A673 (cell line): ENCODE results near the gene SHISAL2B. TPM values are rescaled to one million over a fixed set of nuclear protein-coding genes. Genes with fewer than 3 reads are reported as not detected.

Experiments
- BruUV-seq: library from RNA; stranded (reverse); fragments of 400-500 nt; replicated peaks from 2 replicates; lab custom pipeline; 2021; lab: Mats Ljungman, UMichigan
- CTCF ChIA-PET: fragments of 300-600 bp; sonication (Branson Sonifier 250); formaldehyde crosslinking; loops from one replicate; lab custom pipeline; 2022; ENCODE audit warnings: antibody characterized with exemption; lab: Charles Lee
- POLR2A ChIA-PET: fragments of 300-600 bp; sonication (Branson Sonifier 250); formaldehyde crosslinking; loops from one replicate; lab custom pipeline; 2022; ENCODE audit warnings: antibody characterized with exemption; ENCODE audit not compliant: low non-redundant PET; lab: Charles Lee
- DNase-seq: peaks from one replicate; pipeline ENCODE4 v3.0.0-alpha.2; 2015; ENCODE audit warnings: low spot score
- H3K27ac ChIP-seq: fragments of 200-600 bp; sonication (generic); 2 replicates; pipeline ENCODE4 v1.5.1; 2016; ENCODE audit warnings: mixed run types, low read depth, mild to moderate bottlenecking, mixed read lengths, antibody characterized with exemption, low read length; ENCODE audit not compliant: poor library complexity, severe bottlenecking
- H3K27me3 ChIP-seq: fragments of 200-600 bp; sonication (generic); replicated peaks from 2 replicates; pipeline ENCODE4 v1.6.1; 2017; ENCODE audit warnings: mixed run types, low read depth, mild to moderate bottlenecking, mixed read lengths, antibody characterized with exemption, low read length; ENCODE audit not compliant: insufficient read depth, poor library complexity
- H3K36me3 ChIP-seq: fragments of 200-600 bp; sonication (generic); 2 replicates; pipeline ENCODE4 v1.6.1; 2016; ENCODE audit warnings: mixed run types, mild to moderate bottlenecking, mixed read lengths, antibody characterized with exemption, low read length; ENCODE audit not compliant: insufficient read depth, poor library complexity, severe bottlenecking
- H3K4me1 ChIP-seq: fragments of 200-600 bp; sonication (generic); 2 replicates; pipeline ENCODE4 v1.6.1; 2017; ENCODE audit warnings: mixed run types, mild to moderate bottlenecking, mixed read lengths, antibody characterized with exemption, low read length; ENCODE audit not compliant: insufficient read depth, poor library complexity, severe bottlenecking
- H3K4me3 ChIP-seq: fragments of 200-600 bp; sonication (generic); 2 replicates; pipeline ENCODE4 v1.5.1; 2016; ENCODE audit warnings: low read depth, mixed run types, mild to moderate bottlenecking, mixed read lengths, low read length; ENCODE audit not compliant: poor library complexity, severe bottlenecking
- H3K9me3 ChIP-seq: fragments of 200-600 bp; sonication (generic); 2 replicates; pipeline ENCODE4 v1.6.1; 2016; ENCODE audit warnings: mixed run types, low read depth, mild to moderate bottlenecking, mixed read lengths, antibody characterized with exemption, low read length; ENCODE audit not compliant: poor library complexity, severe bottlenecking
- CTCF ChIP-seq: fragments of 300-800, 200-600 bp; sonication (generic); conservative IDR thresholded peaks from 2 replicates; pipeline ENCODE4 v1.5.1; 2017; ENCODE audit warnings: low read depth, mild to moderate bottlenecking, antibody characterized with exemption, low read length, moderate library complexity, mixed read lengths
- EZH2 ChIP-seq: fragments of 200-600 bp; sonication (generic); IDR thresholded peaks from 2 replicates; pipeline ENCODE4 v1.6.1; 2017; ENCODE audit warnings: borderline replicate concordance, low read depth, mild to moderate bottlenecking, mixed read lengths, antibody characterized with exemption, low read length; ENCODE audit not compliant: poor library complexity, severe bottlenecking
- intact Hi-C: fragments of 100-400 bp; cut with micrococcal nuclease; formaldehyde crosslinking; loops from one replicate; pipeline ENCODE4 v1.10.0; 2022; ENCODE audit not compliant: unreplicated experiment
- total RNA-seq: library from RNA; stranded (reverse); gene quantifications from 2 replicates; pipeline ENCODE4 v1.2.3, GENCODE V29; 2021

SHISAL2B gene
- total RNA-seq, 1 experiment from 2014 or later, result not detected

GRCh38 chr5:64746446-64746845 lies 56.1 kb downstream of the SHISAL2B start:
- POLR2A ChIA-PET, result no interaction called here
- H3K4me3 ChIP-seq, result no peak overlapping the region
- no peak for DNase-seq
- BruUV-seq, result no TSS peak
- CTCF ChIA-PET, result no interaction called here
- intact Hi-C loops, result no loop called here
- no peaks in the 10 kb centered on the region for H3K27me3 ChIP-seq
- H3K9me3 ChIP-seq, result no peaks in the 10 kb centered on the region
- no peak overlapping the region for H3K27ac ChIP-seq
- H3K36me3 ChIP-seq, result no peaks in the 10 kb centered on the region
- H3K4me1 ChIP-seq, result no peaks in the 10 kb centered on the region
- no peak for TF ChIP-seq CTCF
- TF ChIP-seq EZH2, result no peak

- TF ChIP-seq EZH2, result no peak
- TF ChIP-seq CTCF, result no peak
- ChIA-PET CTCF (no interaction called here), POLR2A (interaction anchor here (0.6 kb wide), 1 partner anchor 1177 kb away, joined by 4 read pairs; the partner anchor contains the start of gene ERBIN)
- H3K9me3 ChIP-seq, result no peaks in the 10 kb centered on the region
- no peak overlapping the region for H3K4me3 ChIP-seq
- H3K27ac ChIP-seq, result no peak overlapping the region
- no peaks in the 10 kb centered on the region for H3K27me3 ChIP-seq
- no peak for DNase-seq
- no peaks in the 10 kb centered on the region for H3K4me1 ChIP-seq
- intact Hi-C loops, result no loop called here
- BruUV-seq, result no TSS peak
- H3K36me3 ChIP-seq, result peaks cover 6% of the 10 kb centered on the region
Observed at GRCh38 chr5:64749385-64749784, 59.1 kb downstream of the SHISAL2B start.

- Histone ChIP-seq H3K9me3 (no peaks in the 10 kb centered on the region), H3K36me3 (peaks cover 8% of the 10 kb centered on the region), H3K4me1 (no peaks in the 10 kb centered on the region), H3K27ac (no peak overlapping the region), H3K27me3 (no peaks in the 10 kb centered on the region), H3K4me3 (no peak overlapping the region)
- CTCF ChIA-PET, result no interaction called here
- TF ChIP-seq CTCF, result no peak
- no peak for TF ChIP-seq EZH2
- intact Hi-C loops, result no loop called here
- POLR2A ChIA-PET, result no interaction called here
- DNase-seq, result no peak
- BruUV-seq, result no TSS peak
Observed at GRCh38 chr5:64754066-64754465, 63.8 kb downstream of the SHISAL2B start.
